ENCODE measurements around the gene CNTNAP5. TPM values are rescaled to one million over a fixed set of nuclear protein-coding genes. Genes with fewer than 3 reads are reported as not detected.

The CNTNAP5 gene
- total RNA-seq, 2 donors from 2014 or later: 0.11 TPM; not detected in 1

- H3K4me1 ChIP-seq (replicated peaks): no peaks in the 10 kb centered on the region
- H3K9me3 ChIP-seq: no peaks in the 10 kb centered on the region
- no peak overlapping the region for H3K27ac ChIP-seq
- 76% methylated on average over 6 of the region's 6 CpGs for WGBS
- no peaks in the 10 kb centered on the region for H3K27me3 ChIP-seq (replicated peaks; ENCODE audit: insufficient read depth)
- no peak for TF ChIP-seq POLR2AphosphoS5 (IDR thresholded peaks at IDR 0.05)
- no peak for TF ChIP-seq POLR2A (IDR thresholded peaks at IDR 0.05)
- TF ChIP-seq, protein P1, sequence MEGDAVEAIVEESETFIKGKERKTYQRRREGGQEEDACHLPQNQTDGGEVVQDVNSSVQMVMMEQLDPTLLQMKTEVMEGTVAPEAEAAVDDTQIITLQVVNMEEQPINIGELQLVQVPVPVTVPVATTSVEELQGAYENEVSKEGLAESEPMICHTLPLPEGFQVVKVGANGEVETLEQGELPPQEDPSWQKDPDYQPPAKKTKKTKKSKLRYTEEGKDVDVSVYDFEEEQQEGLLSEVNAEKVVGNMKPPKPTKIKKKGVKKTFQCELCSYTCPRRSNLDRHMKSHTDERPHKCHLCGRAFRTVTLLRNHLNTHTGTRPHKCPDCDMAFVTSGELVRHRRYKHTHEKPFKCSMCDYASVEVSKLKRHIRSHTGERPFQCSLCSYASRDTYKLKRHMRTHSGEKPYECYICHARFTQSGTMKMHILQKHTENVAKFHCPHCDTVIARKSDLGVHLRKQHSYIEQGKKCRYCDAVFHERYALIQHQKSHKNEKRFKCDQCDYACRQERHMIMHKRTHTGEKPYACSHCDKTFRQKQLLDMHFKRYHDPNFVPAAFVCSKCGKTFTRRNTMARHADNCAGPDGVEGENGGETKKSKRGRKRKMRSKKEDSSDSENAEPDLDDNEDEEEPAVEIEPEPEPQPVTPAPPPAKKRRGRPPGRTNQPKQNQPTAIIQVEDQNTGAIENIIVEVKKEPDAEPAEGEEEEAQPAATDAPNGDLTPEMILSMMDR (IDR thresholded peaks at IDR 0.05): no peak
- no peaks in the 10 kb centered on the region for H3K36me3 ChIP-seq
- intact Hi-C loops (cut with DNase I): no loop called here
- no peak overlapping the region for H3K4me3 ChIP-seq
- DNase-seq (ENCODE audit: low spot score): no peak
These were observed 239.5 kb downstream of the CNTNAP5 start for GRCh38 chr2:124264551-124265091.

- TF ChIP-seq POLR2AphosphoS5 (IDR thresholded peaks at IDR 0.05): no peak
- TF ChIP-seq, protein P1 (IDR thresholded peaks at IDR 0.05): no peak
- TF ChIP-seq POLR2A (IDR thresholded peaks at IDR 0.05): no peak
These were observed 242.7 kb downstream of the CNTNAP5 start for GRCh38 chr2:124267794-124268193.

DNA sequence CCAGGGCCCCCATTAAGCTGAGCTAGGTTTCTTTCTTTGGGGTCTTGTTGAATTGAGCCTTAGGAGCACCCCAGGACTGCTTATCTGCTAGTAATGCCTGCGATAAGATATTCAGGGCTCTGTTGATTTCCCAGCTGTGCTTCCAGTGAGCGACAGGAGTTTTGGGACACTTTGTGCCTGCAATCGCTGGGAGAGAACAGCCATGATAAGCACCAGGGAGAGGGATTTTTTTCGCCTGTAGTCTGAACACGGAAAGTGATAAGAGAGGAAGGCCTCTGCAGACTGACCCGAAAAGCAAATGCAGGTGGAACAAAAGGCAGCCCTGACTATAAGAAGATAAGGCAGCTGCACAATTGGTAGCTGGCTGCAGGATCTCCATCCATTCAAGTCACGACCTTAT is 244.3 kb downstream of the CNTNAP5 start:
- no peak for DNase-seq (ENCODE audit: low spot score)
- Histone ChIP-seq H3K4me3 (no peak overlapping the region), H3K4me1 (replicated peaks) (no peaks in the 10 kb centered on the region), H3K27ac (no peak overlapping the region), H3K36me3 (no peaks in the 10 kb centered on the region), H3K9me3 (no peaks in the 10 kb centered on the region), H3K27me3 (replicated peaks; ENCODE audit: insufficient read depth) (no peaks in the 10 kb centered on the region)
- 64% methylated on average over 7 of the region's 7 CpGs for WGBS
- TF ChIP-seq POLR2A (IDR thresholded peaks at IDR 0.05) (no peak), POLR2AphosphoS5 (IDR thresholded peaks at IDR 0.05) (no peak)
- intact Hi-C loops (cut with DNase I): no loop called here

More at GRCh38 chr2:124267794-124268193, 242.7 kb downstream of the CNTNAP5 start:
- Histone ChIP-seq H3K4me3 (no peak overlapping the region), H3K4me1 (replicated peaks) (no peaks in the 10 kb centered on the region), H3K27me3 (replicated peaks; ENCODE audit: insufficient read depth) (no peaks in the 10 kb centered on the region), H3K9me3 (no peaks in the 10 kb centered on the region), H3K36me3 (no peaks in the 10 kb centered on the region), H3K27ac (no peak overlapping the region)
- 79% methylated on average over 5 of the region's 5 CpGs for WGBS
- intact Hi-C loops (cut with DNase I): no loop called here
- no peak for DNase-seq (ENCODE audit: low spot score)

GRCh38 chr2:124272261-124272841 is 247.3 kb downstream of the CNTNAP5 start:
- intact Hi-C loops (cut with DNase I): no loop called here
- H3K4me3 ChIP-seq: no peak overlapping the region
- H3K36me3 ChIP-seq: no peaks in the 10 kb centered on the region
- no peak overlapping the region for H3K27ac ChIP-seq
- no peaks in the 10 kb centered on the region for H3K9me3 ChIP-seq
- H3K4me1 ChIP-seq (replicated peaks): no peaks in the 10 kb centered on the region
- no peaks in the 10 kb centered on the region for H3K27me3 ChIP-seq (replicated peaks; ENCODE audit: insufficient read depth)
- TF ChIP-seq POLR2AphosphoS5 (IDR thresholded peaks at IDR 0.05): no peak
- TF ChIP-seq POLR2A (IDR thresholded peaks at IDR 0.05): no peak
- TF ChIP-seq, protein P1 (IDR thresholded peaks at IDR 0.05): no peak
- WGBS: 79% methylated on average over 1 of the region's 1 CpG
- no peak for DNase-seq (ENCODE audit: low spot score)

DNA sequence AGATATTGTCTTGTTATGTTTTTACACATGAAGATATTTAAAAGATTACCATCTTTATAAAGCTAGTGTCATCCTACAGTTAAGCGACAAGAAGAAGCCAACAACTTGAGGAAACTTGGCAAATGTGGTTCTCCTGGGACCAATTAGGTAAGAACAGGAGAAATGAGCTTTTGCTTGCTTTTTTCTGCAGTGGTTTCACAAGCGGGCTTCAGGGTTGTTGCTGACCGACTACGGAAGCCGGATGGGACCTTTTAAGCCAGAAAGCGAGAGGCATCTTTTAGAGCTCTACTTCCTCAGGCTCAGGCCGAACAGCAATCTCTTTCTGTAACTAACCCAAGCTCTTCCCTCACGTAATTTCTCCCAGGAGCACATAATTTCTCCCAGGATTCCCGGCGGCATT is 256.5 kb downstream of the CNTNAP5 start:
- no peak for DNase-seq (ENCODE audit: low spot score)
- Histone ChIP-seq H3K4me1 (replicated peaks) (no peaks in the 10 kb centered on the region), H3K27ac (no peak overlapping the region), H3K4me3 (no peak overlapping the region), H3K27me3 (replicated peaks; ENCODE audit: insufficient read depth) (no peaks in the 10 kb centered on the region), H3K9me3 (no peaks in the 10 kb centered on the region), H3K36me3 (no peaks in the 10 kb centered on the region)
- TF ChIP-seq POLR2AphosphoS5 (IDR thresholded peaks at IDR 0.05): no peak
- TF ChIP-seq, protein P1 (IDR thresholded peaks at IDR 0.05): no peak
- TF ChIP-seq POLR2A (IDR thresholded peaks at IDR 0.05): no peak
- intact Hi-C loops (cut with DNase I): no loop called here
- WGBS: 68% methylated on average over 10 of the region's 10 CpGs
